Measurements from ENCODE around the gene TNFRSF12A. TPM values are rescaled to one million over a fixed set of nuclear protein-coding genes. Genes with fewer than 3 reads are reported as not detected.
A peak's percentile ranks its signal among the peaks of the same experiment; 100 is the strongest.

TNFRSF12A gene
- total and polyA plus RNA-seq, 9 of the 15 experiments (the other 6 are each of a cell fraction or from before 2014, with no cell fraction given) = 0.41 to 61.8 (median 26.5) TPM

DNA sequence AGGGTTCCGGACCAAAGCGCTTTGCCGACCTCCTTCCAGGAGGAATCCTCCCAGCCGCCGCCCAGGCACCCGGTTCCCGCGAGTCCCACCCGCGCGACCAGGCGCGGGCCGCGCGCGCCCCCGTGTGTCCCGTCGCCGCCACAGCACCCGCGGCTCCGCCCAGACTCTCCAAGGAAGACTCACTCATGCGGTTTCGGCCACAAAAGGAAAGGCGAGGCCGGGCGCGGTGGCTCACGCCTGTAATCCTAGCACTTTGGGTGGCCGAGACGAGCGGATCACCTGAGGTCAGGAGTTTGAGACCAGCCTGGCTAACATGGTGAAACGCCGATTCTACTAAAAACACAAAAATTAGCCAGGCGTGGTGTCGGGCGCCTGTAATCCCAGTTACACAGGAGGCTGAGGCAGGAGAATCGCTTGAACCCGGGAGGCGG is 36.4 kb upstream of the TNFRSF12A start (continued):
- TF ChIP-seq MTA3 (IDR thresholded peaks at IDR 0.05; ENCODE audit: borderline replicate concordance) (peak; percentile 74; the same call in 1 of the 2 replicates), MLLT1 (IDR thresholded peaks at IDR 0.05) (peak; percentile 32 to 78; a peak in 1 of 4 replicates), FIP1L1 (IDR thresholded peaks at IDR 0.05; ENCODE audit: low read depth, low read length, poor library complexity, severe bottlenecking) (peak; percentile 89), UBTF (IDR thresholded peaks at IDR 0.05; ENCODE audit: borderline replicate concordance in 1 of 2, low read depth in 2 of 2, low read length in 2 of 2) (0 out of 4 replicates have a peak, but pooled peaks of 1 of the 2 experiments have one; percentile 43), CBFB (CRISPR knock-in tag; IDR thresholded peaks at IDR 0.05) (peak; percentile 70; the same call in 1 of the 2 replicates), NEUROD1 (IDR thresholded peaks at IDR 0.05; ENCODE audit: borderline replicate concordance, low read depth, low read length, partially characterized antibody) (peak; percentile 49), ZNF707 (CRISPR knock-in tag; conservative IDR thresholded peaks at IDR 0.05) (no peak), ZNF263 (CRISPR knock-in tag; IDR thresholded peaks at IDR 0.05; ENCODE audit: borderline replicate concordance) (peak; percentile 63; the same call in 1 of the 2 replicates), SETDB1 (IDR thresholded peaks at IDR 0.05; ENCODE audit: low read length) (no peak), RBFOX2 (IDR thresholded peaks at IDR 0.05; ENCODE audit: low read depth, low read length) (peak; percentile 85), CXXC5 (CRISPR knock-in tag; IDR thresholded peaks at IDR 0.05) (peak; percentile 58), EHMT2 (IDR thresholded peaks at IDR 0.05) (no peak; the same call in 1 of the 2 replicates), SUPT5H (IDR thresholded peaks at IDR 0.05) (peak; percentile 47; the same call in 1 of the 2 replicates), CTBP1 (IDR thresholded peaks at IDR 0.05; ENCODE audit: borderline replicate concordance) (peak; percentile 91), ESRRB (CRISPR knock-in tag; IDR thresholded peaks at IDR 0.05; ENCODE audit: borderline replicate concordance) (no peak), BRF1 (IDR thresholded peaks at IDR 0.05; ENCODE audit: borderline replicate concordance, extremely low read depth, insufficient read length) (no peak), ZBTB1 (CRISPR knock-in tag; IDR thresholded peaks at IDR 0.05; ENCODE audit: borderline replicate concordance, low read depth) (peak; percentile 44; the same call in 1 of the 2 replicates), BMI1 (IDR thresholded peaks at IDR 0.05; ENCODE audit: low read length) (no peak), PURB (CRISPR knock-in tag; IDR thresholded peaks at IDR 0.05; ENCODE audit: low read depth) (no peak)
- TF ChIP-seq, protein P1, sequence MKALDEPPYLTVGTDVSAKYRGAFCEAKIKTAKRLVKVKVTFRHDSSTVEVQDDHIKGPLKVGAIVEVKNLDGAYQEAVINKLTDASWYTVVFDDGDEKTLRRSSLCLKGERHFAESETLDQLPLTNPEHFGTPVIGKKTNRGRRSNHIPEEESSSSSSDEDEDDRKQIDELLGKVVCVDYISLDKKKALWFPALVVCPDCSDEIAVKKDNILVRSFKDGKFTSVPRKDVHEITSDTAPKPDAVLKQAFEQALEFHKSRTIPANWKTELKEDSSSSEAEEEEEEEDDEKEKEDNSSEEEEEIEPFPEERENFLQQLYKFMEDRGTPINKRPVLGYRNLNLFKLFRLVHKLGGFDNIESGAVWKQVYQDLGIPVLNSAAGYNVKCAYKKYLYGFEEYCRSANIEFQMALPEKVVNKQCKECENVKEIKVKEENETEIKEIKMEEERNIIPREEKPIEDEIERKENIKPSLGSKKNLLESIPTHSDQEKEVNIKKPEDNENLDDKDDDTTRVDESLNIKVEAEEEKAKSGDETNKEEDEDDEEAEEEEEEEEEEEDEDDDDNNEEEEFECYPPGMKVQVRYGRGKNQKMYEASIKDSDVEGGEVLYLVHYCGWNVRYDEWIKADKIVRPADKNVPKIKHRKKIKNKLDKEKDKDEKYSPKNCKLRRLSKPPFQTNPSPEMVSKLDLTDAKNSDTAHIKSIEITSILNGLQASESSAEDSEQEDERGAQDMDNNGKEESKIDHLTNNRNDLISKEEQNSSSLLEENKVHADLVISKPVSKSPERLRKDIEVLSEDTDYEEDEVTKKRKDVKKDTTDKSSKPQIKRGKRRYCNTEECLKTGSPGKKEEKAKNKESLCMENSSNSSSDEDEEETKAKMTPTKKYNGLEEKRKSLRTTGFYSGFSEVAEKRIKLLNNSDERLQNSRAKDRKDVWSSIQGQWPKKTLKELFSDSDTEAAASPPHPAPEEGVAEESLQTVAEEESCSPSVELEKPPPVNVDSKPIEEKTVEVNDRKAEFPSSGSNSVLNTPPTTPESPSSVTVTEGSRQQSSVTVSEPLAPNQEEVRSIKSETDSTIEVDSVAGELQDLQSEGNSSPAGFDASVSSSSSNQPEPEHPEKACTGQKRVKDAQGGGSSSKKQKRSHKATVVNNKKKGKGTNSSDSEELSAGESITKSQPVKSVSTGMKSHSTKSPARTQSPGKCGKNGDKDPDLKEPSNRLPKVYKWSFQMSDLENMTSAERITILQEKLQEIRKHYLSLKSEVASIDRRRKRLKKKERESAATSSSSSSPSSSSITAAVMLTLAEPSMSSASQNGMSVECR (CRISPR knock-in tag; IDR thresholded peaks at IDR 0.05) = no peak
- TF ChIP-seq, protein P2, sequence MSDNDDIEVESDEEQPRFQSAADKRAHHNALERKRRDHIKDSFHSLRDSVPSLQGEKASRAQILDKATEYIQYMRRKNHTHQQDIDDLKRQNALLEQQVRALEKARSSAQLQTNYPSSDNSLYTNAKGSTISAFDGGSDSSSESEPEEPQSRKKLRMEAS (CRISPR knock-in tag; IDR thresholded peaks at IDR 0.05) = peak; percentile 60

Measured in K562 (cell line).